GM21367 (cell line): ENCODE measurements around the gene PMCH.
"Not testable (repeated sequence)": the region's sequence is repeated elsewhere in the genome, so short reads cannot be mapped to it uniquely, and the experiment has no call there.

ENCODE experiments used
- ATAC-seq: cut with Tn5 transposase; IDR thresholded peaks from one replicate; pipeline ENCODE4 v1.9.1; 2021; ENCODE audit not compliant: unreplicated experiment

PMCH gene

DNA sequence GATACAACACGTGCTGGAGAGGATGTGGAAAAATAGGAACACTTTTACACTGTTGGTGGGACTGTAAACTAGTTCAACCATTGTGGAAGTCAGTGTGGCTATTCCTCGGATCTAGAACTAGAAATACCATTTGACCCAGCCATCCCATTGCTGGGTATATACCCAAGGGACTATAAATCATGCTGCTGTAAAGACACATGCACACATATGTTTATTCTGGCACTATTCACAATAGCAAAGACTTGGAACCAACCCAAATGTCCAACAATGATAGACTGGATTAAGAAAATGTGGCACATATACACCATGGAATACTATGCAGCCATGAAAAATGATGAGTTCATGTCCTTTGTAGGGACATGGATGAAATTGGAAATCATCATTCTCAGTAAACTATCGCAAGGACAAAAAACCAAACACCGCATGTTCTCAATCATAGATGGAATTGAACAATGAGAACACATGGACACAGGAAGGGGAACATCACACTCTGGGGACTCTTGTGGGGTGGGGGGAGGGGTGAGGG, 50.5 kb downstream of the PMCH start:
- not testable (repeated sequence) for ATAC-seq
